Mucosa of stomach (tissue), 1 donor: ENCODE measurements around the gene C1orf35.
"Not testable (repeated sequence)": the region's sequence is repeated elsewhere in the genome, so short reads cannot be mapped to it uniquely, and the experiment has no call there.

Experiments
- H3K27me3 ChIP-seq: one replicate; pipeline ENCODE4 v1.7.0; 2013; ENCODE audit warnings: mild to moderate bottlenecking, low read length; ENCODE audit not compliant: control insufficient read depth, insufficient read depth
- H3K36me3 ChIP-seq: one replicate; pipeline ENCODE4 v1.7.0; 2013; ENCODE audit warnings: low read length; ENCODE audit not compliant: control insufficient read depth, insufficient read depth
- H3K4me1 ChIP-seq: one replicate; pipeline ENCODE4 v1.7.0; 2013; ENCODE audit warnings: mild to moderate bottlenecking, low read length; ENCODE audit not compliant: control insufficient read depth, insufficient read depth
- H3K4me3 ChIP-seq: one replicate; pipeline ENCODE4 v1.7.0; 2013; ENCODE audit warnings: low read length
- H3K9ac ChIP-seq: one replicate; pipeline ENCODE4 v1.7.0; 2013; ENCODE audit warnings: mild to moderate bottlenecking, low read length, moderate library complexity
- H3K9me3 ChIP-seq: one replicate; pipeline ENCODE4 v1.7.0; 2013; ENCODE audit warnings: mild to moderate bottlenecking, low read length, moderate library complexity; ENCODE audit not compliant: control insufficient read depth
- donor health status: Pancreatic carcinoma.

The C1orf35 gene

GRCh38 chr1:228114827-228115226, 11.7 kb upstream of the C1orf35 start:
- no peak overlapping the region for H3K4me3 ChIP-seq
- H3K9me3 ChIP-seq = no peaks in the 10 kb centered on the region
- no peaks in the 10 kb centered on the region for H3K27me3 ChIP-seq
- no peaks in the 10 kb centered on the region for H3K36me3 ChIP-seq
- H3K4me1 ChIP-seq = peaks cover 11% of the 10 kb centered on the region
- no peak overlapping the region for H3K9ac ChIP-seq

GRCh38 chr1:228112617-228113016, 9.5 kb upstream of the C1orf35 start:
- H3K9me3 ChIP-seq = no peaks in the 10 kb centered on the region
- H3K4me1 ChIP-seq = peaks cover 25% of the 10 kb centered on the region
- H3K9ac ChIP-seq = no peak overlapping the region
- H3K27me3 ChIP-seq = no peaks in the 10 kb centered on the region
- H3K36me3 ChIP-seq = no peaks in the 10 kb centered on the region
- no peak overlapping the region for H3K4me3 ChIP-seq

DNA sequence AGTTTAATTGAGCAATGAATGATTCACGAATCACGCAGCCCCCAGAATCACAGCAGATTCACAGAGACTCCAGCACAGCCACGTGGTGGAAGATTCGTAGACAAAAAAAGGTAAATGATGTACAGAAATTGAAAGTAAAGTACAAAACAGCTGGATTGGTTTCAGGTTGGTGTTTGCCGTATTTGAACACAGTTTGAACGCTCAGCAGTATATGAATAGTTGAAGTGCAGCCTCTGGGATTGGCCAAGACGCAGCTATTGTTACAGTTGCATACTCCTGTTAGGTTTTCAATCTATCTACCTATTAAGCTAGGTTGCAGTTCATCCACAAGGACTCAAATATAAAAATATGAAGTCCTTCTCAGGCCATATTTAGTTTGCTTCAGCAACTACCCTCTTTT, 9.0 kb upstream of the C1orf35 start:
- Histone ChIP-seq H3K4me3 (no peak overlapping the region), H3K36me3 (no peaks in the 10 kb centered on the region), H3K9ac (no peak overlapping the region), H3K9me3 (no peaks in the 10 kb centered on the region), H3K4me1 (peaks cover 25% of the 10 kb centered on the region), H3K27me3 (no peaks in the 10 kb centered on the region)

DNA sequence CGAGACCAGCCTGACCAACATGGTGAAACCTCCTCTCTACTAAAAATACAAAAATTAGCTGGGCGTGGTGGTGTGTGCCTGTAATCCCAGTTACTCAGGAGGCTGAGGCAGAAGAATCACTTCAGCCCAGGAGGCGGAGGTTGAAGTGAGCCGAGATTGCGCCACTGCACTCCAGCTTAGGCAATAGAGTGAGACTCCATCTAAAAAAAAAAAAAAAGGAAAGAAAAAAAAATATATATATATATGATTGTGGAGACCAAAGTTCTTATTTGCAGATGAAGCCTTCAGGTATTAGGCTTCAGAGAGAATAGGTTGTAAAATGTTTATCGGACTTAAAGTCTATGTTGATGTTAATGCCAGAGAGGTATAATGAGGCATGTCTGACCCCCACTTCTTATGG, 8.2 kb upstream of the C1orf35 start:
- H3K4me1 ChIP-seq = peaks cover 25% of the 10 kb centered on the region
- not testable (repeated sequence) for H3K9me3 ChIP-seq, H3K4me3 ChIP-seq, H3K27me3 ChIP-seq, H3K36me3 ChIP-seq, H3K9ac ChIP-seq

- no peaks in the 10 kb centered on the region for H3K27me3 ChIP-seq
- no peaks in the 10 kb centered on the region for H3K9me3 ChIP-seq
- H3K4me1 ChIP-seq = peaks cover 25% of the 10 kb centered on the region
- H3K36me3 ChIP-seq = peaks cover 10% of the 10 kb centered on the region
- H3K4me3 ChIP-seq = no peak overlapping the region
- no peak overlapping the region for H3K9ac ChIP-seq
Observed at GRCh38 chr1:228110556-228110955, 7.4 kb upstream of the C1orf35 start.

GRCh38 chr1:228109962-228110488, 6.9 kb upstream of the C1orf35 start:
- Histone ChIP-seq H3K9ac (peak overlapping the region; percentile 99), H3K36me3 (peaks cover 10% of the 10 kb centered on the region), H3K4me3 (peak overlapping the region; percentile 98), H3K9me3 (no peaks in the 10 kb centered on the region), H3K27me3 (no peaks in the 10 kb centered on the region), H3K4me1 (peaks cover 25% of the 10 kb centered on the region)

DNA sequence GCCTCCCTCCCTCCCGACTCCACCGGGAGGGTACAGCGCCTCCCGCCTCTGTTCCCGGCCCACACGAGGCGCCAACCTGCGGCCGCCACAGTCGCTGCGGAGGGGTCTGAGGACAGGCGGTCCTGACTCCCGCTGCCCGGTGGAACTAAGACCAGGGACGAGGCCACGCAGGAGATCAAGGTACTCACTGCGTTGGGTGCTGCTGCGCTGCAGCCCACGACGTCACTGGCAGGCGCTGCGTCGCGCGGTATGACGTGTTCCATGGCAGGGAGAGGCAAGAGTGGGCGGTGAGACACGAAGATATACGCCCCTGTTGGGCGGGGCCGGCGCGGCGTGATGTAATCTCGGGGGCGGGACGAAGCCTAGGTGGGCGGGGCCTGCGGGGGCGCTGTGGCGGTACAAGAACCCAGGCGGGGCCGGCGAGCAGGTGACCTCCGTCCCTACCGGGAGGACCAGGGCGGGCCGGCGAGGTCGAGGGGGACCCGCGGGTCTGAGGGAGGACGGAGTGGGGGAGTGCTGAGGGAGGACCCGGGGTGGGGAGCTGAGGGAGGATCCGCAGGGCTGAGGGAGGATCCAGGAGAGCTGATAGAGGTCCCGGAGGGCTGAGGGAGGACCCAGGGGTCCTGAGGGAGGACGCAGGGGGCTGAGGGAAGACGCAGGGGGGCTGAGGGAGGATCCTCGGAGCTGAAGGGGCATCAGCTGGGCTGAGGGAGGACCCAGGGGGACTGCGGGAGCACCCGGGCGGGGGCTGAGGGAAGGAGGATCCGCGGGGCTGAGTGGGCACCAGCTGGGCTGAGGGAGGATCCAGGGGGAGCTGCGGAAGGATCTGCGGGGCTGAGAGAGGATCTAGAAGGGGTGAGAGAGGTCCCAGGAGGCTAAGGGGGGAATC, 6.2 kb upstream of the C1orf35 start, which contains the start of gene MRPL55:
Gene MRPL55 (minus strand): TSS at position 227 of the 889 bp plus-strand sequence. CDS start 1,039 bp downstream, outside the sequence.
- H3K4me1 ChIP-seq = peaks cover 25% of the 10 kb centered on the region
- no peaks in the 10 kb centered on the region for H3K9me3 ChIP-seq
- no peaks in the 10 kb centered on the region for H3K27me3 ChIP-seq
- H3K9ac ChIP-seq = peak within 1 kb of the TSS; percentile 99
- peak within 1 kb of the TSS; percentile 98 for H3K4me3 ChIP-seq
- peaks cover 10% of the 10 kb centered on the region for H3K36me3 ChIP-seq

DNA sequence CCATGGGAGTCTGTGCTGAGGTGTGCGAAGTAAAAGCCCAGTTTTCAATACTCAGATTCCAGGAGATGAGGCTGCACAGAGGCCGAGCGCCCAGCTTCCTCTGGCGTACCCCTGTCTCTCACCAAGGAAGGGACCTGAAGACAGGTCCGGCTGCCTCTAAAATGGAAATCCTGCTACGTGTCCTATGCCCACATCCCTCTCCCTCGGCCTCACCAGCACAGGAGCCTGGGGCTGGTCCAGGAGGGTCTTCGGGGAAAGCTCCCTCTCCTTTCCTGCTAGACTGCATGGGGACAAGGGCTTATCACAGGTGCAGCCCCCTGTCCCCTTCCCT, 5.6 kb upstream of the C1orf35 start:
- H3K4me3 ChIP-seq = peak overlapping the region; percentile 98
- H3K36me3 ChIP-seq = peaks cover 10% of the 10 kb centered on the region
- H3K4me1 ChIP-seq = peaks cover 30% of the 10 kb centered on the region
- H3K9ac ChIP-seq = peak overlapping the region; percentile 99
- no peaks in the 10 kb centered on the region for H3K9me3 ChIP-seq
- no peaks in the 10 kb centered on the region for H3K27me3 ChIP-seq

DNA sequence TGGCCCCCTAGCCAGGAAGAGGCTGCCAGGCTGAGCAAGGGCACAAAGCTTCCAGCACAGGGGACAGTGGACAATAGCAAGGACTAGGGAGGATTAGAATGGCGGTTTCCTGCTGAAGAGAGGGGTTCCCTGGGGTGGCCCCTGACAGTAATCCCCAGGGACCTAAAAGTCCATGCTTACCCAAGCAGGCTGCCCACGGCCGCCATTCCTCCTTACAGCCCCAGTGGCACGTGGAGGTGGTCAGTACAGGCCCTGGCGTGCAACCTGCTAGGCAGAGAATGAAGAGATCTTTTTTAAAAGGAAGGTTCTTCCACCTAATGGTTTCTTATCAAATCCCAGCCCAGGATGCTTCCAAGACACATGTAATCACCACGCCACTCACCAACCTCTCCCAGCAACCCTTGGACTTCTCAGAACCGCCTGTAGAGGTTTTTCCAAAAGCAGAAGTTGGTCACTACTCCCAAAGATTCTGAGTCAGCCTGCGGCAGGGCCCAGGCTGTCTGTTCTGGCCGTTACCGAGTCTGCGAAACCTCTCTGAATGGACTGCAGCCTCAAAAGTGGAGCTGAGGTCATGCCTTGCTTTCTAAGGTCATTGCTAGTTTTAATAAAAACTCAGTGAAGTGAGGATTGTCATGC, 5.0 kb upstream of the C1orf35 start:
- H3K4me3 ChIP-seq = peak overlapping the region; percentile 98
- H3K9me3 ChIP-seq = no peaks in the 10 kb centered on the region
- peak overlapping the region; percentile 99 for H3K9ac ChIP-seq
- peaks cover 34% of the 10 kb centered on the region for H3K4me1 ChIP-seq
- peaks cover 10% of the 10 kb centered on the region for H3K36me3 ChIP-seq
- H3K27me3 ChIP-seq = no peaks in the 10 kb centered on the region

DNA sequence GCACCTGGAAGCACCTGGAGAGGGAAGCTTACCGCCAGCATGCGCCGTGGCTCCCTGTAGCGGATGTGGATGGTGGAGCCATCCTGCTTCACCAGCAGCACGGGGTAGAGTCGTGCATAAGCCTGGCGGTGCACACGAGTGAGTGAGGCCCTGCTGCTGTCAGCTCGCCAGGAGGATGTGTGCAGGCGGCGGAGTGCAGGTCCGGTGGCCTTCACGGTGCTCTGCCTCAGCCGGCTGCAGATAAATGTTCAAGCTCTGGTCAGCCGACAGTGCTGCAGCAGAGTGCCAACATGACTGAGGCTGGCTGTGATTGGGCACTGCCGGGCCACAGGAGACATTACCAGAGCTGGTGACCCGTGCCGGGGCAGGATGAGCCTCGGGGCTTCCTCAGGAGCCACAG, 4.5 kb upstream of the C1orf35 start:
- Histone ChIP-seq H3K9me3 (no peaks in the 10 kb centered on the region), H3K9ac (no peak overlapping the region), H3K27me3 (no peaks in the 10 kb centered on the region), H3K4me1 (peaks cover 34% of the 10 kb centered on the region), H3K36me3 (peaks cover 10% of the 10 kb centered on the region), H3K4me3 (no peak overlapping the region)

GRCh38 chr1:228106800-228107054, 3.6 kb upstream of the C1orf35 start:
- no peak overlapping the region for H3K9ac ChIP-seq
- no peaks in the 10 kb centered on the region for H3K27me3 ChIP-seq
- H3K4me3 ChIP-seq = no peak overlapping the region
- H3K36me3 ChIP-seq = peaks cover 10% of the 10 kb centered on the region
- no peaks in the 10 kb centered on the region for H3K9me3 ChIP-seq
- H3K4me1 ChIP-seq = peaks cover 38% of the 10 kb centered on the region

DNA sequence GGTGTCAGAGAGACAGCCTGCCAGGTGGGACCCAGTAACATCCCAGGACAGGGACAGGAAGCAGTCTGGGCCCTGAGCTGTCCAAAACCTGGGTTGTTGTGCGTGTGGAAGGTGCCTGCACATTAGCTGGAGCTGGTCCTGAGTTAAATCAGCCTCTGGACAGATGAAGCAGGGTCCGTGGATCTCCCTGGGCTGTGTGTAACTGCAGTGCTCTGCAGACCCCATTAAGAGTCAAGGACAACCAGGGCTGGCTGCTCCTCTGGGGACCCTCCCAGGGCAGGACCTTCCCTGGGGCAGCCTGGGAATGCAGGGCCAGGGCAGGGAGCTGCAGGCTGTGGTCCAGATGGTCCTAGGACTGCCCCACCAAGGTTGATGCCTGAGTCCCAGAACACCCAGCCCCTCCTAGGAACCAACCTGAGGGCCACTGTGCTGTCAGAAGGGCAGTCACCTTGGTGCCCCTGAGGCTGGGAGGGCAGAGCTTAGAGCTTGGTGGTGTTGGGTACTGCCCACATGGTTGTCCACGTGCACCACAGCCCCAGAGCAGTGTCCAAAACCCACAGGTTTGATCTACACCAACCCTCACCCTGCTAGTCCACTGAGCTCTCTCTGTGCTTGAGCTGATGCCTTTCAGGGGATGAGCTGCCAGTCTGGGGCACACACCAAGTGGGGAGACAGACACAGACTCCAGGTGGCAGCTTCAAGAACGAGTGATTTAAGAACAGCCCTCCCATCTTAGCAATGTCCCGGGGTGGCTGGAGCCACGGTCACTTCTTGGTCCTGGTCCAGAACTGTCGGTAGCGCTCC, 3.1 kb upstream of the C1orf35 start:
- Histone ChIP-seq H3K4me3 (no peak overlapping the region), H3K9ac (no peak overlapping the region), H3K27me3 (no peaks in the 10 kb centered on the region), H3K9me3 (no peaks in the 10 kb centered on the region), H3K4me1 (peaks cover 43% of the 10 kb centered on the region), H3K36me3 (peaks cover 10% of the 10 kb centered on the region)
